Activated T-helper 17 cell treated with anti-CD3 and anti-CD28 coated beads, Interleukin-2, amount 50 U/mL, for 72 hours (primary cell): ENCODE data around the gene CTDSP1. TPM values are rescaled to one million over a fixed set of nuclear protein-coding genes. Genes with fewer than 3 reads are reported as not detected.

Source experiments
- ATAC-seq: fragments of 150-1000 bp; cut with Tn5 transposase; replicated peaks from 2 replicates; pipeline ENCODE4 v1.10.0; 2021; ENCODE audit warnings: mild to moderate bottlenecking, moderate library complexity
- H3K27ac Mint-ChIP-seq: one replicate; pipeline ENCODE4 v1.8.0; 2022; ENCODE audit warnings: mixed read lengths
- H3K27me3 Mint-ChIP-seq: one replicate; pipeline ENCODE4 v1.8.0; 2022; ENCODE audit warnings: mixed read lengths
- H3K36me3 Mint-ChIP-seq: one replicate; pipeline ENCODE4 v1.8.0; 2022; ENCODE audit warnings: low read depth, mild to moderate bottlenecking, mixed read lengths
- H3K4me1 Mint-ChIP-seq: one replicate; pipeline ENCODE4 v1.8.0; 2022; ENCODE audit warnings: mixed read lengths
- H3K4me3 Mint-ChIP-seq: one replicate; pipeline ENCODE4 v1.8.0; 2022; ENCODE audit warnings: mild to moderate bottlenecking, mixed read lengths
- H3K9me3 Mint-ChIP-seq: one replicate; pipeline ENCODE4 v1.8.0; 2022; ENCODE audit warnings: mixed read lengths
- total RNA-seq, 2 donors: library from RNA; stranded (reverse); gene quantifications; one replicate each; pipeline ENCODE4 v1.2.3, GENCODE V29; 2022

CTDSP1 gene
- total RNA-seq, 2 donors from 2014 or later = 126 to 197 TPM

GRCh38 chr2:218419630-218420216, 20.1 kb downstream of the CTDSP1 start:
- no peak for ATAC-seq
- no peaks in the 10 kb centered on the region for H3K9me3 Mint-ChIP-seq
- H3K27ac Mint-ChIP-seq = no peak overlapping the region
- no peaks in the 10 kb centered on the region for H3K4me1 Mint-ChIP-seq
- H3K36me3 Mint-ChIP-seq = no peaks in the 10 kb centered on the region
- no peaks in the 10 kb centered on the region for H3K27me3 Mint-ChIP-seq
- H3K4me3 Mint-ChIP-seq = no peak overlapping the region

DNA sequence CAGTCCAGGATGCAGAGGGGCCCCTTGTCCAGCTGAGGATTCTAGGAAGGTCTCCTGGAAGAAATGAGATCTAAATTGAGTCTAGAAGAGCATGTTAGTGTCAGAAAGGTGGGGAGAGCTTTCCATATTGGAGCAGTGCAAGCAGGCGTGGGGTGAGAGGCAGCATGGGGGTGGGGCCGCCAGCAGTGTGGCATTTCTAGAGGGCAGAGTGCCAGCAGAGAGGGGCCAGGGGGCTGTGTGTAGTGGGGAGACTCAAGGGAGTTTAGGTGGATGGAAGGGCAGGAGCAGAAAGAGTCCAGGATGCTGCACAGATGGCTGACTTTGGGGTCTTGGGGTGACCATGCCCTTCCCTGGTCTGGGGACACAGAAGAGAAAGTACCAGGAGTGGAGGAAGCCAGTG, 21.4 kb downstream of the CTDSP1 start:
- Mint-ChIP-seq H3K4me1 (no peaks in the 10 kb centered on the region), H3K4me3 (no peak overlapping the region), H3K36me3 (no peaks in the 10 kb centered on the region), H3K9me3 (no peaks in the 10 kb centered on the region), H3K27ac (no peak overlapping the region), H3K27me3 (no peaks in the 10 kb centered on the region)
- ATAC-seq = no peak

- H3K9me3 Mint-ChIP-seq = no peaks in the 10 kb centered on the region
- no peak for ATAC-seq
- no peaks in the 10 kb centered on the region for H3K36me3 Mint-ChIP-seq
- H3K4me3 Mint-ChIP-seq = no peak overlapping the region
- H3K27ac Mint-ChIP-seq = no peak overlapping the region
- H3K4me1 Mint-ChIP-seq = no peaks in the 10 kb centered on the region
- no peaks in the 10 kb centered on the region for H3K27me3 Mint-ChIP-seq
Observed at GRCh38 chr2:218422403-218423086, 22.9 kb downstream of the CTDSP1 start.

- no peaks in the 10 kb centered on the region for H3K36me3 Mint-ChIP-seq
- H3K27me3 Mint-ChIP-seq = no peaks in the 10 kb centered on the region
- H3K9me3 Mint-ChIP-seq = no peaks in the 10 kb centered on the region
- no peak overlapping the region for H3K4me3 Mint-ChIP-seq
- H3K4me1 Mint-ChIP-seq = no peaks in the 10 kb centered on the region
- ATAC-seq = no peak
- no peak overlapping the region for H3K27ac Mint-ChIP-seq
Observed at GRCh38 chr2:218423584-218423983, 23.9 kb downstream of the CTDSP1 start.

DNA sequence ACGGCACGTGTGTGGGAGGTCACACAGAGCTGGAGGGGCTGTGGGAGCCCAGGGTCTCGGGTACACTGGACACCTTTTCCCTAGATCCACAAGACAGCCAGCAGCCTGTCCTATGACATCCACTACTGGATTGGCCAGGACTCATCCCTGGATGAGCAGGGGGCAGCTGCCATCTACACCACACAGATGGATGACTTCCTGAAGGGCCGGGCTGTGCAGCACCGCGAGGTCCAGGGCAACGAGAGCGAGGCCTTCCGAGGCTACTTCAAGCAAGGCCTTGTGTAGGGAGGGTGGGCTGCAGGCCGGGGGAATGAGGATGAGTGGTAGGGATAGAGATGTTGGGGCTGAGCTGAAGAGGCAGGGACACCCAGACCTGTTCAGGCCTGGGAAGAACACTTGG, 25.9 kb downstream of the CTDSP1 start:
- ATAC-seq = no peak
- no peaks in the 10 kb centered on the region for H3K36me3 Mint-ChIP-seq
- H3K27me3 Mint-ChIP-seq = no peaks in the 10 kb centered on the region
- H3K4me3 Mint-ChIP-seq = no peak overlapping the region
- H3K9me3 Mint-ChIP-seq = no peaks in the 10 kb centered on the region
- no peaks in the 10 kb centered on the region for H3K4me1 Mint-ChIP-seq
- no peak overlapping the region for H3K27ac Mint-ChIP-seq

DNA sequence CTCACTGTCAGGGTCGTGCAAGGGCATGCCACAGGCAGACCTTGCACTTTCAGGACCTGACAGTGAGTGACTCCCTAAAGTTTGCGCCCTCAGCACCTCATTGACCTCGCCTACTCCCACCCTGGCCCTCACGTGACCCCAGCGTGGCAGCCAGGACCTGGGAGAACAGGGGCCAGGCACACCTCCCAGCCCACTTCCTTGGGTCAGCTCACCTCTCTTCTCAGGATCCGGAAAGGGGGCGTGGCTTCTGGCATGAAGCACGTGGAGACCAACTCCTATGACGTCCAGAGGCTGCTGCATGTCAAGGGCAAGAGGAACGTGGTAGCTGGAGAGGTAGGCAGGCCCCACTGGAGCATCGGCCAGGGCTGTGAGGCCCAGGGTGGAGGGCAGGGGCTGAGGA, 28.1 kb downstream of the CTDSP1 start:
- no peak for ATAC-seq
- Mint-ChIP-seq H3K27ac (no peak overlapping the region), H3K36me3 (no peaks in the 10 kb centered on the region), H3K4me3 (no peak overlapping the region), H3K4me1 (no peaks in the 10 kb centered on the region), H3K27me3 (no peaks in the 10 kb centered on the region), H3K9me3 (no peaks in the 10 kb centered on the region)

DNA sequence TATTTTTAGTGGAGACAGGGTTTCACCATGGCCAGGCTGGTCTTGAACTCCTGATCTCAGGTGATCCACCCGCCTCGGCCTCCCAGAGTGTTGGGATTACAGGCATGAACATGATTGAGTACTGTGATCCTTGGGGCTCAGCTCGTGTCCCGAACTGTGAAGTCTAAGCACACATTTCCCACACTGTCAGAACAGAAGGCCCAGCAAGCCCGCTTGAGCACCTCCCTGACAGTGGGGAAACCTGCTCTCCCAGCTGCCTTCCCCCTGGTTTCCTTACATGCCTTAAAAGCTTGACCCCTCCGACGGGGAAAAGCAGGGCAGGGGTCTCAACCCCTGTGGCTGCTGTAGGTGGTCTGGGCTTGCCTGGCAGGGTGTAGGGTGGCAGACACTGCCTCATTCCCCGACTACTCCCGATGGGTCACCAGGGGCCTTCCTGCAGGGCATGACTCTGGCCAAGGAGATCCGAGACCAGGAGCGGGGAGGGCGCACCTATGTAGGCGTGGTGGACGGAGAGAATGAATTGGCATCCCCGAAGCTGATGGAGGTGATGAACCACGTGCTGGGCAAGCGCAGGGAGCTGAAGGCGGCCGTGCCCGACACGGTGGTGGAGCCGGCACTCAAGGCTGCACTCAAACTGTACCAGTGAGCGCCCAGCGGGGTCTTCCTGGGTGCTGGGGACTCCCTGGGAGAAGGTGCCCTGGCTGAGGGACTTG, 29.3 kb downstream of the CTDSP1 start:
- Mint-ChIP-seq H3K9me3 (no peaks in the 10 kb centered on the region), H3K27ac (no peak overlapping the region), H3K4me1 (no peaks in the 10 kb centered on the region), H3K4me3 (no peak overlapping the region), H3K36me3 (no peaks in the 10 kb centered on the region), H3K27me3 (no peaks in the 10 kb centered on the region)
- ATAC-seq = no peak

- Mint-ChIP-seq H3K36me3 (no peaks in the 10 kb centered on the region), H3K27ac (no peak overlapping the region), H3K4me3 (no peak overlapping the region), H3K27me3 (no peaks in the 10 kb centered on the region), H3K4me1 (no peaks in the 10 kb centered on the region), H3K9me3 (no peaks in the 10 kb centered on the region)
- ATAC-seq = no peak
Observed at GRCh38 chr2:218429911-218430692, 30.4 kb downstream of the CTDSP1 start.

- Mint-ChIP-seq H3K36me3 (no peaks in the 10 kb centered on the region), H3K4me1 (no peaks in the 10 kb centered on the region), H3K27me3 (no peaks in the 10 kb centered on the region), H3K4me3 (no peak overlapping the region), H3K9me3 (no peaks in the 10 kb centered on the region), H3K27ac (no peak overlapping the region)
- ATAC-seq = no peak
Observed at GRCh38 chr2:218430721-218431120, 31.1 kb downstream of the CTDSP1 start.

- H3K27ac Mint-ChIP-seq = no peak overlapping the region
- H3K27me3 Mint-ChIP-seq = no peaks in the 10 kb centered on the region
- ATAC-seq = no peak
- H3K4me3 Mint-ChIP-seq = no peak overlapping the region
- H3K9me3 Mint-ChIP-seq = no peaks in the 10 kb centered on the region
- H3K4me1 Mint-ChIP-seq = no peaks in the 10 kb centered on the region
- no peaks in the 10 kb centered on the region for H3K36me3 Mint-ChIP-seq
Observed at GRCh38 chr2:218431878-218432277, 32.2 kb downstream of the CTDSP1 start.

GRCh38 chr2:218432676-218433365, 33.2 kb downstream of the CTDSP1 start:
- H3K27me3 Mint-ChIP-seq = no peaks in the 10 kb centered on the region
- no peaks in the 10 kb centered on the region for H3K9me3 Mint-ChIP-seq
- H3K4me3 Mint-ChIP-seq = no peak overlapping the region
- no peaks in the 10 kb centered on the region for H3K4me1 Mint-ChIP-seq
- ATAC-seq = no peak
- no peak overlapping the region for H3K27ac Mint-ChIP-seq
- H3K36me3 Mint-ChIP-seq = no peaks in the 10 kb centered on the region

GRCh38 chr2:218434456-218434855, 34.8 kb downstream of the CTDSP1 start:
- H3K4me1 Mint-ChIP-seq = no peaks in the 10 kb centered on the region
- no peaks in the 10 kb centered on the region for H3K27me3 Mint-ChIP-seq
- H3K36me3 Mint-ChIP-seq = no peaks in the 10 kb centered on the region
- no peaks in the 10 kb centered on the region for H3K9me3 Mint-ChIP-seq
- no peak overlapping the region for H3K4me3 Mint-ChIP-seq
- no peak for ATAC-seq
- no peak overlapping the region for H3K27ac Mint-ChIP-seq

- H3K36me3 Mint-ChIP-seq = no peaks in the 10 kb centered on the region
- no peak overlapping the region for H3K4me3 Mint-ChIP-seq
- no peaks in the 10 kb centered on the region for H3K27me3 Mint-ChIP-seq
- ATAC-seq = no peak
- peak overlapping the region; percentile 2 for H3K27ac Mint-ChIP-seq
- no peaks in the 10 kb centered on the region for H3K9me3 Mint-ChIP-seq
- H3K4me1 Mint-ChIP-seq = no peaks in the 10 kb centered on the region
Observed at GRCh38 chr2:218435003-218435982, 35.6 kb downstream of the CTDSP1 start.
